H9 (cell line): ENCODE data around the gene TNNT1. TPM values are rescaled to one million over a fixed set of nuclear protein-coding genes. Genes with fewer than 3 reads are reported as not detected.

Experiments
- DNase-seq: peaks from one replicate; pipeline ENCODE4 v3.0.0-alpha.2; 2017
- H2AFZ ChIP-seq: one replicate; pipeline ENCODE4 v1.6.1; 2013; ENCODE audit warnings: mild to moderate bottlenecking, low read length, control low read depth, moderate library complexity
- H2AK5ac ChIP-seq: 2 replicates; pipeline ENCODE4 v1.6.1; 2013; ENCODE audit warnings: low read length, control low read depth, mixed read lengths; ENCODE audit not compliant: insufficient read length
- H2BK120ac ChIP-seq: one replicate; pipeline ENCODE4 v1.6.1; 2013; ENCODE audit warnings: low read depth, mild to moderate bottlenecking, low read length, control low read depth, inconsistent platforms; ENCODE audit not compliant: poor library complexity, severe bottlenecking
- H2BK12ac ChIP-seq: 2 replicates; pipeline ENCODE4 v1.6.1; 2013; ENCODE audit warnings: low read length, control low read depth, mixed read lengths, low read depth; ENCODE audit not compliant: insufficient read length
- H2BK15ac ChIP-seq: 2 replicates; pipeline ENCODE4 v1.6.1; 2013; ENCODE audit warnings: low read depth, low read length, control low read depth
- H2BK20ac ChIP-seq: one replicate; pipeline ENCODE4 v1.6.1; 2013; ENCODE audit warnings: low read depth, mild to moderate bottlenecking, low read length, control low read depth, inconsistent platforms; ENCODE audit not compliant: poor library complexity, severe bottlenecking
- H2BK5ac ChIP-seq: 2 replicates; pipeline ENCODE4 v1.6.1; 2013; ENCODE audit warnings: low read length, control low read depth, mixed read lengths; ENCODE audit not compliant: insufficient read length
- H3K14ac ChIP-seq: 2 replicates; pipeline ENCODE4 v1.6.1; 2013; ENCODE audit warnings: low read length, control low read depth; ENCODE audit not compliant: insufficient read depth
- H3K18ac ChIP-seq: 2 replicates; pipeline ENCODE4 v1.6.1; 2013; ENCODE audit warnings: low read depth, mild to moderate bottlenecking, mixed read lengths, low read length, control low read depth; ENCODE audit not compliant: insufficient read length
- H3K23ac ChIP-seq: 2 replicates; pipeline ENCODE4 v1.6.1; 2013; ENCODE audit warnings: low read length, control low read depth, mixed read lengths, low read depth; ENCODE audit not compliant: insufficient read length
- H3K23me2 ChIP-seq: 2 replicates; pipeline ENCODE4 v1.6.1; 2013; ENCODE audit warnings: low read depth, mild to moderate bottlenecking, mixed read lengths, low read length, control low read depth; ENCODE audit not compliant: insufficient read length, poor library complexity, severe bottlenecking
- H3K27ac ChIP-seq: 2 replicates; pipeline ENCODE4 v1.5.1; 2013; ENCODE audit warnings: low read length, control low read depth, mixed read lengths, low read depth; ENCODE audit not compliant: insufficient read length
- H3K27me3 ChIP-seq: 2 replicates; pipeline ENCODE4 v1.6.1; 2013; ENCODE audit warnings: low read length, control low read depth, inconsistent platforms; ENCODE audit not compliant: insufficient read depth
- H3K4ac ChIP-seq: 2 replicates; pipeline ENCODE4 v1.6.1; 2013; ENCODE audit warnings: low read depth, mild to moderate bottlenecking, control low read depth, inconsistent platforms, low read length, moderate library complexity
- H3K4me1 ChIP-seq: 2 replicates; pipeline ENCODE4 v1.6.1; 2013; ENCODE audit warnings: low read length, control low read depth, inconsistent platforms; ENCODE audit not compliant: insufficient read depth
- H3K4me2 ChIP-seq: 2 replicates; pipeline ENCODE4 v1.6.1; 2013; ENCODE audit warnings: low read length, control low read depth, mixed read lengths; ENCODE audit not compliant: insufficient read length, insufficient read depth
- H3K56ac ChIP-seq: 2 replicates; pipeline ENCODE4 v1.6.1; 2013; ENCODE audit warnings: low read depth, mild to moderate bottlenecking, mixed read lengths, low read length, control low read depth; ENCODE audit not compliant: insufficient read length
- H3K79me1 ChIP-seq: 2 replicates; pipeline ENCODE4 v1.6.1; 2013; ENCODE audit warnings: low read depth, mild to moderate bottlenecking, moderate library complexity, low read length, control low read depth, inconsistent platforms; ENCODE audit not compliant: insufficient read depth, poor library complexity, severe bottlenecking
- H3K79me2 ChIP-seq: 2 replicates; pipeline ENCODE4 v1.6.1; 2013; ENCODE audit warnings: low read length, control low read depth, inconsistent platforms; ENCODE audit not compliant: insufficient read depth
- H3K9ac ChIP-seq: 2 replicates; pipeline ENCODE4 v1.6.1; 2013; ENCODE audit warnings: low read length, control low read depth, mixed read lengths; ENCODE audit not compliant: insufficient read length; ENCODE audit errors: extremely low read depth
- H3K9me3 ChIP-seq: one replicate; pipeline ENCODE4 v1.6.1; 2013; ENCODE audit warnings: low read depth, low read length, inconsistent platforms; ENCODE audit not compliant: control insufficient read depth
- H3T11ph ChIP-seq: one replicate; pipeline ENCODE4 v1.6.1; 2013; ENCODE audit warnings: mild to moderate bottlenecking, low read length, control low read depth, inconsistent platforms
- H4K20me1 ChIP-seq: one replicate; pipeline ENCODE4 v1.6.1; 2013; ENCODE audit not compliant: control insufficient read depth, insufficient read length, insufficient read depth
- H4K5ac ChIP-seq: 2 replicates; pipeline ENCODE4 v1.6.1; 2013; ENCODE audit warnings: low read depth, mild to moderate bottlenecking, mixed read lengths, low read length, control low read depth; ENCODE audit not compliant: insufficient read length
- H4K8ac ChIP-seq: replicated peaks from 2 replicates; pipeline ENCODE4 v1.6.1; 2013; ENCODE audit warnings: low read length, control low read depth, mixed read lengths, low read depth; ENCODE audit not compliant: insufficient read length
- H4K91ac ChIP-seq: 2 replicates; pipeline ENCODE4 v1.6.1; 2013; ENCODE audit warnings: low read depth, mild to moderate bottlenecking, moderate library complexity, mixed read lengths, low read length, control low read depth; ENCODE audit not compliant: insufficient read length
- H3K27ac Mint-ChIP-seq, 3 experiments: 2 replicates in 2 of 3; 3 replicates in 1 of 3; pipeline ENCODE4 v1.8.0; 2020 to 2021; ENCODE audit warnings: mixed read lengths in 3 of 3, mild to moderate bottlenecking in 1 of 3, moderate library complexity in 1 of 3
- H3K27me3 Mint-ChIP-seq: 2 replicates; pipeline ENCODE4 v1.8.0; 2021; ENCODE audit warnings: low read depth, mild to moderate bottlenecking, moderate library complexity, mixed read lengths
- H3K36me3 Mint-ChIP-seq, 3 experiments: 2 replicates in 2 of 3; 3 replicates in 1 of 3; pipeline ENCODE4 v1.8.0; 2020 to 2021; ENCODE audit warnings: low read depth in 3 of 3, mixed read lengths in 3 of 3; ENCODE audit not compliant: insufficient read depth in 1 of 3
- H3K4me1 Mint-ChIP-seq, 2 experiments: 2 replicates each; pipeline ENCODE4 v1.8.0; 2020; ENCODE audit warnings: mixed read lengths in 2 of 2
- H3K4me3 Mint-ChIP-seq, 2 experiments: 2 replicates in 1 of 2; 3 replicates in 1 of 2; pipeline ENCODE4 v1.8.0; 2020 to 2021; ENCODE audit warnings: mild to moderate bottlenecking in 2 of 2, mixed read lengths in 2 of 2, moderate library complexity in 1 of 2
- H3K9me3 Mint-ChIP-seq, 2 experiments: 2 replicates in 1 of 2; 3 replicates in 1 of 2; pipeline ENCODE4 v1.8.0; 2020; ENCODE audit warnings: mild to moderate bottlenecking in 2 of 2, mixed read lengths in 2 of 2, moderate library complexity in 1 of 2
- WGBS: extraction: QIAGEN DNeasy Blood & Tissue Kit; methylation state at CpG from one replicate; pipeline ENCODE4 v1.1.7; 2013; ENCODE audit warnings: missing lambda C conversion rate, low lambda C conversion rate, mixed read lengths; ENCODE audit not compliant: insufficient read length; ENCODE audit errors: extremely low coverage; 5-methylcytosine and 5-hydroxymethylcytosine counted together
- total RNA-seq: library from RNA; stranded (reverse); gene quantifications from 2 replicates; pipeline ENCODE4 v1.2.1, GENCODE V29; 2021
- TF ChIP-seq, protein P1 (sequence below): fragments of 200-600 bp; sonication (generic); conservative IDR thresholded peaks from 3 replicates; pipeline ENCODE4 v1.8.0; 2021; ENCODE audit warnings: antibody characterized with exemption, mild to moderate bottlenecking

The TNNT1 gene
- total RNA-seq, 1 experiment from 2014 or later, result 127 TPM

DNA sequence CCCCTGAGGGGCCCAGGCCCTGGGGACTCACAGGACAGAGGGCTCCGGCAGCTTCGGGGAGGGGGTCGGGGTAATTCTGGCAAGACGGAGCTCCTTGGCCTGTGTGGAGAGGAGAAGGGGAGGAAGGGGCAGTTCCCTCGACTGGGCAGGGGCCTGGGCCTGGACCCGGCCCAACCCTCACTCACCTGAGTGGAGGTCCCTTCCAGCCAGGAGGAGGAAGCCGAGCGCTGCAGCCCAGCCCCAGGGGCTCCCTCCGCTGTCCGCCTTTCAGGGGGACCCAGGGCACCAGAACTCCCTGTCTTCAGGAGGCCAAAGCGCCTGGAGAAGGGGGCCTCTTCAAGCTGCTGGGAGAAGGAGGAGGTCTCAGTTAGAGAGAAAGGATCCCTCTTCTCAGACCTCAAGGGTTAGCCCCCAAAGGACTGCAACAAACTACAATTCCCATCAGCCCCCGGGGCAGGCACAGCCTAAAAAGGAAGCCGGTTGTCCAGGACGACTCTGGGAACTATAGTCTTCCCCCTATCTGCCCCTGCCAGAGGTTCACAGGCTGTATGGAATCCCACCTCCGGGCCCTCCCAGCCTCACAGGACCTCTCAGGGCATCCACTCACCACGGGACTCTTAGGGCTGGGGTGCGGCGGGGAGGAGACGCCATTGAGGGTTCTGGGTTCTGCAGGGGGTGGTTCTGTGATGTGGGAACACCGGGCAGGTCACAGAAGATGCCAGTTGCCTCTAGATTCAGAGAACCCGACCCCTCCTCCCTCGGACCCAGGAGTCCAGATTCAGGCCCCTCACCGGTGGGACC, 53.5 kb downstream of the TNNT1 start:
- no peak overlapping the region for H2BK12ac ChIP-seq
- H4K8ac ChIP-seq, result no peak overlapping the region
- H3K4me1 ChIP-seq, result no peaks in the 10 kb centered on the region
- H3K27me3 ChIP-seq, result no peaks in the 10 kb centered on the region
- H4K5ac ChIP-seq, result no peak overlapping the region
- H4K91ac ChIP-seq, result no peak overlapping the region
- no peaks in the 10 kb centered on the region; the same call in 1 of the 2 replicates for H3K27me3 Mint-ChIP-seq
- H3K9ac ChIP-seq, result no peak overlapping the region
- TF ChIP-seq, protein P1, sequence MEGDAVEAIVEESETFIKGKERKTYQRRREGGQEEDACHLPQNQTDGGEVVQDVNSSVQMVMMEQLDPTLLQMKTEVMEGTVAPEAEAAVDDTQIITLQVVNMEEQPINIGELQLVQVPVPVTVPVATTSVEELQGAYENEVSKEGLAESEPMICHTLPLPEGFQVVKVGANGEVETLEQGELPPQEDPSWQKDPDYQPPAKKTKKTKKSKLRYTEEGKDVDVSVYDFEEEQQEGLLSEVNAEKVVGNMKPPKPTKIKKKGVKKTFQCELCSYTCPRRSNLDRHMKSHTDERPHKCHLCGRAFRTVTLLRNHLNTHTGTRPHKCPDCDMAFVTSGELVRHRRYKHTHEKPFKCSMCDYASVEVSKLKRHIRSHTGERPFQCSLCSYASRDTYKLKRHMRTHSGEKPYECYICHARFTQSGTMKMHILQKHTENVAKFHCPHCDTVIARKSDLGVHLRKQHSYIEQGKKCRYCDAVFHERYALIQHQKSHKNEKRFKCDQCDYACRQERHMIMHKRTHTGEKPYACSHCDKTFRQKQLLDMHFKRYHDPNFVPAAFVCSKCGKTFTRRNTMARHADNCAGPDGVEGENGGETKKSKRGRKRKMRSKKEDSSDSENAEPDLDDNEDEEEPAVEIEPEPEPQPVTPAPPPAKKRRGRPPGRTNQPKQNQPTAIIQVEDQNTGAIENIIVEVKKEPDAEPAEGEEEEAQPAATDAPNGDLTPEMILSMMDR, result no peak
- DNase-seq, result peak; percentile 61
- H3K23ac ChIP-seq, result no peak overlapping the region
- no peak overlapping the region for H3K27ac ChIP-seq
- H3K14ac ChIP-seq, result no peak overlapping the region
- H2BK20ac ChIP-seq, result no peak overlapping the region
- H3K4ac ChIP-seq, result no peak overlapping the region
- no peak overlapping the region for H3K4me2 ChIP-seq
- H3K27ac Mint-ChIP-seq, result peak overlapping the region in 1 of 3 experiments; percentile 48; a peak in 1 of 7 replicates
- no peak overlapping the region for H2BK15ac ChIP-seq
- H2AK5ac ChIP-seq, result no peak overlapping the region
- H3K9me3 ChIP-seq, result no peaks in the 10 kb centered on the region
- H3K79me2 ChIP-seq, result no peaks in the 10 kb centered on the region
- no peak overlapping the region for H2BK120ac ChIP-seq
- no peak overlapping the region for H3T11ph ChIP-seq
- peaks cover 2% of the 10 kb centered on the region for H4K20me1 ChIP-seq
- H3K18ac ChIP-seq, result no peak overlapping the region
- H3K23me2 ChIP-seq, result peaks cover 3% of the 10 kb centered on the region
- peaks cover 10 to 21% (median 11%) of the 10 kb centered on the region in 3 experiments; a peak in 6 of 7 replicates for H3K36me3 Mint-ChIP-seq
- H2AFZ ChIP-seq, result no peak overlapping the region
- no peak overlapping the region; a peak in 1 of 5 replicates for H3K4me3 Mint-ChIP-seq
- peaks cover 3 to 23% of the 10 kb centered on the region in 2 experiments for H3K4me1 Mint-ChIP-seq
- H3K79me1 ChIP-seq, result peaks cover 3% of the 10 kb centered on the region
- H3K9me3 Mint-ChIP-seq, result no peaks in the 10 kb centered on the region; a peak in 1 of 5 replicates
- H3K56ac ChIP-seq, result no peak overlapping the region
- whole genome bisulfite sequencing, result no CpG with 5 or more reads among the region's 23 CpGs
- no peak overlapping the region for H2BK5ac ChIP-seq
